Cortex of kidney (tissue), 1 donor: ENCODE measurements around the gene LTBR.

Experiments
- DNase-seq: peaks from one replicate; lab custom pipeline; 2025; lab: John Stamatoyannopoulos, UW

The LTBR gene

GRCh38 chr12:6384499-6385436 lies 806 bp downstream of the LTBR start:
- DNase-seq: no peak

GRCh38 chr12:6386038-6386437 lies 2.1 kb downstream of the LTBR start:
- no peak for DNase-seq

GRCh38 chr12:6386491-6386890 lies 2.5 kb downstream of the LTBR start:
- no peak for DNase-seq

GRCh38 chr12:6387541-6387940 lies 3.6 kb downstream of the LTBR start:
- no peak for DNase-seq

- no peak for DNase-seq
Measured at GRCh38 chr12:6390084-6390799, 6.3 kb downstream of the LTBR start.

GRCh38 chr12:6391013-6391412 lies 7.1 kb downstream of the LTBR start:
- DNase-seq: no peak

GRCh38 chr12:6392504-6392903 lies 8.5 kb downstream of the LTBR start:
- no peak for DNase-seq

GRCh38 chr12:6393109-6393508 lies 9.1 kb downstream of the LTBR start:
- DNase-seq: no peak

- DNase-seq: no peak
Measured at GRCh38 chr12:6394398-6394797, 10.4 kb downstream of the LTBR start.

- no peak for DNase-seq
Measured at GRCh38 chr12:6396031-6396430, 12.1 kb downstream of the LTBR start.

- DNase-seq: no peak
Measured at GRCh38 chr12:6399884-6400644, 16.1 kb downstream of the LTBR start.

GRCh38 chr12:6404390-6404789 lies 20.4 kb downstream of the LTBR start:
- no peak for DNase-seq

GRCh38 chr12:6405963-6406362 lies 22.0 kb downstream of the LTBR start:
- DNase-seq: no peak

GRCh38 chr12:6407236-6407954 lies 23.4 kb downstream of the LTBR start:
- no peak for DNase-seq

- DNase-seq: no peak
Measured at GRCh38 chr12:6416596-6416995, 32.6 kb downstream of the LTBR start.

GRCh38 chr12:6418796-6419195 lies 34.8 kb downstream of the LTBR start:
- DNase-seq: no peak

GRCh38 chr12:6420364-6420763 lies 36.4 kb downstream of the LTBR start:
- no peak for DNase-seq

GRCh38 chr12:6423267-6424007 lies 39.5 kb downstream of the LTBR start:
- DNase-seq: no peak

- no peak for DNase-seq
Measured at GRCh38 chr12:6424008-6424347, 40.0 kb downstream of the LTBR start.

- no peak for DNase-seq
Measured at GRCh38 chr12:6424866-6425265, 40.9 kb downstream of the LTBR start.
